Astrocyte (in vitro differentiated cells and primary cell): ENCODE measurements around the gene THADA. TPM values are rescaled to one million over a fixed set of nuclear protein-coding genes. Genes with fewer than 3 reads are reported as not detected.

Source experiments
- DNase-seq: peaks from one replicate; pipeline ENCODE4 v3.0.0-alpha.2; 2010; ENCODE audit warnings: low read depth
- FAIRE-seq: peaks from 2 replicates; lab custom pipeline; 2011; peaks lifted over from hg19 to GRCh38; lab: Jason Lieb, UNC
- H2AFZ ChIP-seq: 2 replicates; pipeline ENCODE4 v1.6.0; 2012; ENCODE audit warnings: low read depth, low read length, inconsistent platforms
- H3K27ac ChIP-seq: 2 replicates; pipeline ENCODE4 v1.5.1; 2011; ENCODE audit warnings: low read depth, low read length, inconsistent platforms
- H3K27me3 ChIP-seq: 2 replicates; pipeline ENCODE4 v1.6.0; 2011; ENCODE audit warnings: low read length, inconsistent platforms; ENCODE audit not compliant: insufficient read depth
- H3K36me3 ChIP-seq: 2 replicates; pipeline ENCODE4 v1.5.1; 2011; ENCODE audit warnings: low read length, inconsistent platforms; ENCODE audit not compliant: insufficient read depth
- H3K4me1 ChIP-seq: 2 replicates; pipeline ENCODE4 v1.5.1; 2011; ENCODE audit warnings: low read length, inconsistent platforms; ENCODE audit not compliant: insufficient read depth
- H3K4me2 ChIP-seq: 2 replicates; pipeline ENCODE4 v1.6.0; 2012; ENCODE audit warnings: low read length, inconsistent platforms
- H3K4me3 ChIP-seq: 2 replicates; pipeline ENCODE4 v1.5.1; 2011; ENCODE audit warnings: low read depth, mild to moderate bottlenecking, low read length, inconsistent platforms; ENCODE audit not compliant: insufficient read depth
- H3K79me2 ChIP-seq: 2 replicates; pipeline ENCODE4 v1.6.0; 2012; ENCODE audit warnings: mild to moderate bottlenecking, low read length, inconsistent platforms; ENCODE audit not compliant: insufficient read depth
- H3K9ac ChIP-seq: 2 replicates; pipeline ENCODE4 v1.6.0; 2012; ENCODE audit warnings: mild to moderate bottlenecking, low read length, inconsistent platforms
- H3K9me3 ChIP-seq: 2 replicates; pipeline ENCODE4 v1.5.1; 2012; ENCODE audit warnings: low read depth, mild to moderate bottlenecking, low read length, inconsistent platforms; ENCODE audit not compliant: insufficient read depth
- H4K20me1 ChIP-seq: 2 replicates; pipeline ENCODE4 v1.6.0; 2012; ENCODE audit warnings: low read length, inconsistent platforms; ENCODE audit not compliant: insufficient read depth
- H3K27ac Mint-ChIP-seq: one replicate; pipeline ENCODE4 v1.8.0; 2021; ENCODE audit warnings: mild to moderate bottlenecking, mixed read lengths; ENCODE audit not compliant: unreplicated experiment
- H3K27me3 Mint-ChIP-seq: one replicate; pipeline ENCODE4 v1.8.0; 2021; ENCODE audit warnings: low read depth, mixed read lengths; ENCODE audit not compliant: unreplicated experiment
- H3K36me3 Mint-ChIP-seq: one replicate; pipeline ENCODE4 v1.8.0; 2021; ENCODE audit warnings: low read depth, mixed read lengths; ENCODE audit not compliant: unreplicated experiment
- H3K4me1 Mint-ChIP-seq: one replicate; pipeline ENCODE4 v1.8.0; 2021; ENCODE audit warnings: low read depth, mixed read lengths; ENCODE audit not compliant: unreplicated experiment
- H3K4me3 Mint-ChIP-seq: one replicate; pipeline ENCODE4 v1.8.0; 2021; ENCODE audit warnings: mild to moderate bottlenecking, moderate library complexity, mixed read lengths; ENCODE audit not compliant: unreplicated experiment
- H3K9me3 Mint-ChIP-seq: one replicate; pipeline ENCODE4 v1.8.0; 2021; ENCODE audit warnings: mild to moderate bottlenecking, mixed read lengths; ENCODE audit not compliant: unreplicated experiment
- EZH2 ChIP-seq: IDR thresholded peaks from 2 replicates; pipeline ENCODE4 v1.6.1; 2012; ENCODE audit warnings: mild to moderate bottlenecking, low read length, inconsistent platforms; ENCODE audit not compliant: insufficient read depth
- total RNA-seq: library from RNA; stranded (reverse); gene quantifications from 2 replicates; pipeline ENCODE4 v1.2.1, GENCODE V29; 2021
- TF ChIP-seq, protein P1 (sequence below): IDR thresholded peaks from 2 replicates; pipeline ENCODE4 v1.5.1; 2011; ENCODE audit warnings: low read depth, mild to moderate bottlenecking, inconsistent platforms, low read length, moderate library complexity; ENCODE audit not compliant: insufficient read depth

Gene THADA
- total RNA-seq, 1 donor from 2014 or later, result 16.2 TPM

DNA sequence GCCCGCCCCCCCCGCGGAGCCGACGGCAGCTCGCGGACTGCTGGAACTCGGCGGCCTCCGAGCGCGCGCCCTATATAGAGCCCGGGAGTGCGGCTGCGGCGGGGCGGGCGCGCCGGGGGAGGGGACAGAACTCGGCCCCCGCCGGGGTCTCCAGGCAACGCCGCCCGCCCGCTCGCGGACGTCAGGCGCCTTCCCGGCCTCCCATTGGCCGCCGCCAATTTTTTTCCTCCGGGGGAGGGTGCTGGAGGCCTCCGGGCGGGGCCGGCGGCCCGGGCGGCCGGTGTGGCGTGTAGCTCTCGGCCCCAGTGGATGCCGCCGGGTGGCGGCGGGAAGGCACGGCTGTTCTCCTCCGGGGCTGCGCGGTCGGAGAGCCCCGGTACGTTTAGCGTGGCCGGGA, 369.3 kb downstream of the THADA start, which contains the start of gene ZFP36L2:
TSS of gene ZFP36L2 (minus strand) at position 49 of the 397 bp plus-strand sequence. CDS start 291 bp downstream, outside the sequence.
- H3K79me2 ChIP-seq, result peaks cover 49% of the 10 kb centered on the region
- peak within 1 kb of the TSS; percentile 78 for H3K27ac Mint-ChIP-seq

DNA sequence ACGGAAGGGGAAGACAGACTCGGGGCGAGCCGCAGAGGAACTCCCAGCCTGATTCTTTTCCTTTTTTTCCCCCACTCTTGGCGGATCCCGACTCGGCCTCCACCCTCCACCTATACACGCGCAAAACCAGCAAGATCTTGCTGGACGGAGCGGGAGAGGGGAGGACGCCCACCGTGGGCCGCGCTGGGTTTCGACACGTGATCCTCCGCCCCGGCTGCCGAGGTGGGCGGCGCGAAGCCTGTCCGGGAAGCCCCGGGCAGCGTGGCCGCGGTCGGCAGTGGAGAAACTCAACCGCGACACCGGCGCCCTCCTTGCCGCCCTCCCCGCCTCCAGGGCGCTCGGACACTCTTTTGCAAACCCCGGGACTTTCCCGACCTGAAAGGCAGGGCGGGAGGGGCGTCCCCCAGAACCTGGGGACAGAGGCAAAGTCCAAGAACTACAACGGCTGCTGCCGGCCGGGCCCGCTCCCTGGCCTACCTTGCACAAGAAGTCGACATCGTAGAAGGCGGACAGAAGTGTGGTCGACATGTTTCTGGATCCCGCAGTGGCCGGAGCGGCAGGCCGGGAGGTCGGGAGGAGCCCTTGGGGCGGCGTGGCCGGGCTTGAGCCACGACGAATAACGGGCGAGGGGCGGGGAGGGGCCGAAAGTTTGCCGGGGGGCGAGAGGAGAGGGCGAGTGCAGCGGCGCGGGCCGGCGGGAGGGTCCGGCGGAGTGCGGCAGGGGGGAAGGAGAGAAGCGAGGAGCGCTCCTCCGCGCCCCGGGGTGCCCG, 369.9 kb downstream of the THADA start:
- no peaks in the 10 kb centered on the region for H3K27me3 Mint-ChIP-seq
- H4K20me1 ChIP-seq, result peaks cover 17% of the 10 kb centered on the region

More for the DNA sequence above, 369.3 kb downstream of the THADA start, which contains the start of gene ZFP36L2:
- Mint-ChIP-seq H3K4me3 (peak within 1 kb of the TSS; percentile 85), H3K4me1 (peaks cover 30% of the 10 kb centered on the region), H3K9me3 (no peaks in the 10 kb centered on the region), H3K27me3 (no peaks in the 10 kb centered on the region), H3K36me3 (peaks cover 8% of the 10 kb centered on the region)
- DNase-seq, result peak; percentile 84
- Histone ChIP-seq H3K27ac (peak within 1 kb of the TSS; percentile 93), H2AFZ (peak within 1 kb of the TSS; percentile 48), H3K27me3 (no peaks in the 10 kb centered on the region), H3K36me3 (peaks cover 4% of the 10 kb centered on the region), H3K9ac (peak within 1 kb of the TSS; percentile 95), H4K20me1 (peaks cover 17% of the 10 kb centered on the region), H3K4me1 (peaks cover 25% of the 10 kb centered on the region), H3K4me2 (peak within 1 kb of the TSS; percentile 93), H3K4me3 (peak within 1 kb of the TSS; percentile 81), H3K9me3 (no peaks in the 10 kb centered on the region)
- no peak for FAIRE-seq
- no peak for TF ChIP-seq EZH2
- TF ChIP-seq, protein P1, sequence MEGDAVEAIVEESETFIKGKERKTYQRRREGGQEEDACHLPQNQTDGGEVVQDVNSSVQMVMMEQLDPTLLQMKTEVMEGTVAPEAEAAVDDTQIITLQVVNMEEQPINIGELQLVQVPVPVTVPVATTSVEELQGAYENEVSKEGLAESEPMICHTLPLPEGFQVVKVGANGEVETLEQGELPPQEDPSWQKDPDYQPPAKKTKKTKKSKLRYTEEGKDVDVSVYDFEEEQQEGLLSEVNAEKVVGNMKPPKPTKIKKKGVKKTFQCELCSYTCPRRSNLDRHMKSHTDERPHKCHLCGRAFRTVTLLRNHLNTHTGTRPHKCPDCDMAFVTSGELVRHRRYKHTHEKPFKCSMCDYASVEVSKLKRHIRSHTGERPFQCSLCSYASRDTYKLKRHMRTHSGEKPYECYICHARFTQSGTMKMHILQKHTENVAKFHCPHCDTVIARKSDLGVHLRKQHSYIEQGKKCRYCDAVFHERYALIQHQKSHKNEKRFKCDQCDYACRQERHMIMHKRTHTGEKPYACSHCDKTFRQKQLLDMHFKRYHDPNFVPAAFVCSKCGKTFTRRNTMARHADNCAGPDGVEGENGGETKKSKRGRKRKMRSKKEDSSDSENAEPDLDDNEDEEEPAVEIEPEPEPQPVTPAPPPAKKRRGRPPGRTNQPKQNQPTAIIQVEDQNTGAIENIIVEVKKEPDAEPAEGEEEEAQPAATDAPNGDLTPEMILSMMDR, result no peak

More for the DNA sequence above, 369.9 kb downstream of the THADA start:
- H3K4me1 ChIP-seq, result peaks cover 31% of the 10 kb centered on the region
- DNase-seq (peak; percentile 58), FAIRE-seq (no peak)
- H3K27ac ChIP-seq, result peak overlapping the region; percentile 93
- Mint-ChIP-seq H3K4me1 (peaks cover 36% of the 10 kb centered on the region), H3K36me3 (peaks cover 8% of the 10 kb centered on the region), H3K27ac (peak overlapping the region; percentile 7), H3K9me3 (no peaks in the 10 kb centered on the region), H3K4me3 (peak overlapping the region; percentile 85)
- no peak for TF ChIP-seq EZH2
- TF ChIP-seq, protein P1, result no peak
- H3K9ac ChIP-seq, result peak overlapping the region; percentile 95
- no peaks in the 10 kb centered on the region for H3K9me3 ChIP-seq
- H3K79me2 ChIP-seq, result peaks cover 49% of the 10 kb centered on the region
- peaks cover 4% of the 10 kb centered on the region for H3K36me3 ChIP-seq
- no peaks in the 10 kb centered on the region for H3K27me3 ChIP-seq
- peak overlapping the region; percentile 81 for H3K4me3 ChIP-seq
- peak overlapping the region; percentile 91 for H3K4me2 ChIP-seq
- H2AFZ ChIP-seq, result peak overlapping the region; percentile 23
